ENCODE data around the gene NTMT2.

GRCh38 chr1:170126696-170127095 is 19.1 kb upstream of the NTMT2 start:
- TF ChIP-seq CTCF (IDR thresholded peaks at IDR 0.05; ENCODE audit: low read length) (no peak), EZH2phosphoT487 (IDR thresholded peaks at IDR 0.05; ENCODE audit: low read length) (no peak), EZH2 (optimal IDR thresholded peaks at IDR 0.05; ENCODE audit: low read depth, low read length) (no peak)
